Breast epithelium (tissue), 3 donors: Measurements from ENCODE around the gene TNN.
"Not testable (repeated sequence)": the region's sequence is repeated elsewhere in the genome, so short reads cannot be mapped to it uniquely, and the experiment has no call there.

ENCODE experiments used
- POLR2A ChIP-seq: fragments of 450-650 bp; IDR thresholded peaks from one replicate; pipeline ENCODE4 v1.6.1; 2016; ENCODE audit warnings: antibody characterized with exemption, mild to moderate bottlenecking, moderate library complexity
- TF ChIP-seq, protein P1 (sequence below), 3 donors: fragments of 450-650 bp; IDR thresholded peaks; one replicate each; pipeline ENCODE4 v1.5.1; 2016 to 2017; ENCODE audit warnings: antibody characterized with exemption in 3 of 3, mild to moderate bottlenecking in 3 of 3, moderate library complexity in 3 of 3

DNA sequence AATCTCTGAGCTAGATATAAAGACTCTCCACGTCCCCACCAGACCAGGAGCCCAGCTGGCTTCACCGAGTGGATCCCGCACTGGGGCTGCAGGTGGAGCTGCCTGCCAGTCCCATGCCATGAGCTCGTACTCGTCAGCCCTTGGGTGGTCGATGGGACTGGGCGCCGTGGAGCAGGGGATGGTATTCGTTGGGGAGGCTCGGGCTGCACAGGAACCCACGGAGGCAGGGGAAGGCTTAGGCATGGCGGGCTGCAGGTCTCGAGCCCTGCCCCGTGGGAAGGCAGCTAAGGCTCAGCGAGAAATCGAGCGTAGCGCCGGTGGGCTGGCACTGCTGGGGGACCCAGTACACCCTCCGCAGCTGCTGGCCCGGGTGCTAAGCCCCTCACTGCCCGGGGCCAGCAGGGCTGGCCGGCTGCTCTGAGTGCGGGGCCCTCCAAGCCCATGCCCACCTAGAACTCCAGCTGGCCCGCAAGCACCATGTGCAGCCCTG, 40.7 kb downstream of the TNN start:
- TF ChIP-seq, protein P1, sequence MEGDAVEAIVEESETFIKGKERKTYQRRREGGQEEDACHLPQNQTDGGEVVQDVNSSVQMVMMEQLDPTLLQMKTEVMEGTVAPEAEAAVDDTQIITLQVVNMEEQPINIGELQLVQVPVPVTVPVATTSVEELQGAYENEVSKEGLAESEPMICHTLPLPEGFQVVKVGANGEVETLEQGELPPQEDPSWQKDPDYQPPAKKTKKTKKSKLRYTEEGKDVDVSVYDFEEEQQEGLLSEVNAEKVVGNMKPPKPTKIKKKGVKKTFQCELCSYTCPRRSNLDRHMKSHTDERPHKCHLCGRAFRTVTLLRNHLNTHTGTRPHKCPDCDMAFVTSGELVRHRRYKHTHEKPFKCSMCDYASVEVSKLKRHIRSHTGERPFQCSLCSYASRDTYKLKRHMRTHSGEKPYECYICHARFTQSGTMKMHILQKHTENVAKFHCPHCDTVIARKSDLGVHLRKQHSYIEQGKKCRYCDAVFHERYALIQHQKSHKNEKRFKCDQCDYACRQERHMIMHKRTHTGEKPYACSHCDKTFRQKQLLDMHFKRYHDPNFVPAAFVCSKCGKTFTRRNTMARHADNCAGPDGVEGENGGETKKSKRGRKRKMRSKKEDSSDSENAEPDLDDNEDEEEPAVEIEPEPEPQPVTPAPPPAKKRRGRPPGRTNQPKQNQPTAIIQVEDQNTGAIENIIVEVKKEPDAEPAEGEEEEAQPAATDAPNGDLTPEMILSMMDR (IDR thresholded peaks at IDR 0.05), result not testable (repeated sequence)
- not testable (repeated sequence) for TF ChIP-seq POLR2A
